CD4-positive, alpha-beta T cell treated with Interleukin-10 for 1 hour (primary cell): Measurements from ENCODE around the gene MZT2B.
A peak's percentile ranks its signal among the peaks of the same experiment; 100 is the strongest.
"Not testable (repeated sequence)": the region's sequence is repeated elsewhere in the genome, so short reads cannot be mapped to it uniquely, and the experiment has no call there.

Source experiments
- DNase-seq: peaks from one replicate; pipeline ENCODE4 v3.0.0-alpha.2; 2020

The MZT2B gene

GRCh38 chr2:130181880-130182682 is at the start of gene MZT2B:
MZT2B (plus strand) TSS chr2:130182262; CDS start chr2:130182283, 21 bp downstream.
- peak; percentile 91 for DNase-seq

GRCh38 chr2:130135692-130136541 is 46.1 kb upstream of the MZT2B start:
- DNase-seq, result no peak

- DNase-seq, result not testable (repeated sequence)
Observed at GRCh38 chr2:130136546-130136945, 45.5 kb upstream of the MZT2B start.

- DNase-seq, result not testable (repeated sequence)
Observed at GRCh38 chr2:130137118-130137517, 44.9 kb upstream of the MZT2B start.

GRCh38 chr2:130138326-130138725 is 43.7 kb upstream of the MZT2B start:
- not testable (repeated sequence) for DNase-seq

- not testable (repeated sequence) for DNase-seq
Observed at GRCh38 chr2:130138841-130139251, 43.2 kb upstream of the MZT2B start.

GRCh38 chr2:130139331-130140280 is 42.5 kb upstream of the MZT2B start:
- not testable (repeated sequence) for DNase-seq

GRCh38 chr2:130140516-130140915 is 41.5 kb upstream of the MZT2B start:
- not testable (repeated sequence) for DNase-seq

GRCh38 chr2:130141002-130141401 is 41.1 kb upstream of the MZT2B start:
- not testable (repeated sequence) for DNase-seq

GRCh38 chr2:130141645-130142370 is 40.3 kb upstream of the MZT2B start:
- DNase-seq, result not testable (repeated sequence)

- not testable (repeated sequence) for DNase-seq
Observed at GRCh38 chr2:130142396-130143265, 39.4 kb upstream of the MZT2B start.

- not testable (repeated sequence) for DNase-seq
Observed at GRCh38 chr2:130143266-130144039, 38.6 kb upstream of the MZT2B start.

- peak; percentile 65 for DNase-seq
Observed at GRCh38 chr2:130145006-130145414, 37.1 kb upstream of the MZT2B start, which contains the start of gene CCDC74B. CCDC74B (minus strand) TSS chr2:130145112; CDS start chr2:130144996, 116 bp downstream.

- not testable (repeated sequence) for DNase-seq
Observed at GRCh38 chr2:130148515-130148914, 33.5 kb upstream of the MZT2B start.

GRCh38 chr2:130150181-130151144 is 31.6 kb upstream of the MZT2B start:
- DNase-seq, result no peak

- not testable (repeated sequence) for DNase-seq
Observed at GRCh38 chr2:130151145-130151512, 30.9 kb upstream of the MZT2B start.

- not testable (repeated sequence) for DNase-seq
Observed at GRCh38 chr2:130152136-130152815, 29.8 kb upstream of the MZT2B start.
